ENCODE data around the gene PBX3. TPM values are rescaled to one million over a fixed set of nuclear protein-coding genes. Genes with fewer than 3 reads are reported as not detected.

PBX3 gene
- polyA plus RNA-seq, 1 donor (not counting 4 experiments of a cell fraction or from before 2014, with no cell fraction given): 26.3 TPM

DNA sequence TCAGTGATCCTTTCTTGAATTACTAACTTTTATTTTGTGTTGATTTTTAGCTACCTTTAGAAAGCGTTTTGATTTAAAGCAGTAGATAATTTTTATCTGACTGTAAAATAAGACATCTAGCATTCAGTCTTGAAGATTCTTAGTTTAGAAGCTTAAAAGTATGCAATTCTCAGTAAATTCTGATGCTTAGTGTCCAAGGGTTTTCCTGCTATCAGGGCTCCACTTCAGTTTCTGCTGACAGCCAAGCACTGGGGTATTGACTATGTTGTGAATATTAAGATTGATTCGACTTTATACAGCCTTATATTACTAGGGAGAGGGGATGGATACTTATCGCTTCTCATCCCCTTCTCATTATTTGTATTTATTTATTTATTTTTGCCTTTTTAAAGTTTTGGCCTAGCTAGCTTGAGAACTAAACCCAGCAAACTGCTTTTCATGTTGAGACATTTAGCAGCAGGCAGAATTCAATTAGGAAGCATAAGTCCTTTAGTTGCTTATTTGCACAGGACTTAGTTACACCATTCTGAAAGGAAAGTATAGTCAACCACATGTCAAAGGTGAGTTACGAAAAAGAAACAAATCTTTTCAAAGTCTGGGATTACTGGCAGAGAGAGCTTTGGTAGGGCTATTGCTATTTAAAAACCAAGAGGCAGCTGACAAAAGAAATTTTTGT is 2.9 kb downstream of the PBX3 start:
- Histone ChIP-seq H3K4me2 (ENCODE audit: control insufficient read depth, extremely low read depth, insufficient read depth, low read depth, low read length) (peak overlapping the region; percentile 100), H3K79me2 (ENCODE audit: control insufficient read depth, insufficient read depth, low read length) (peaks cover 61% of the 10 kb centered on the region), H3K4me1 (ENCODE audit: control insufficient read depth, extremely low read depth, insufficient read depth, low read length) (peaks cover 40% of the 10 kb centered on the region), H2AFZ (ENCODE audit: control insufficient read depth, low read length) (no peak overlapping the region), H4K20me1 (ENCODE audit: control insufficient read depth, extremely low read depth, insufficient read depth, low read length) (no peaks in the 10 kb centered on the region), H3K9ac (ENCODE audit: control insufficient read depth, extremely low read depth, insufficient read depth, low read length) (peak overlapping the region; percentile 90), H3K27me3 (ENCODE audit: control insufficient read depth, extremely low read depth, insufficient read depth, low read length) (no peaks in the 10 kb centered on the region), H3K36me3 (ENCODE audit: control insufficient read depth in 2 of 2, extremely low read depth in 1 of 2, insufficient read depth in 2 of 2, low read length in 2 of 2) (peaks cover 0 to 3% of the 10 kb centered on the region in 2 experiments), H3K4me3 (ENCODE audit: control insufficient read depth in 2 of 3, extremely low read depth in 1 of 3, insufficient read depth in 2 of 3, low read depth in 1 of 3, low read length in 3 of 3) (peak overlapping the region; percentile 18 to 96 (median 95)), H3K9me1 (ENCODE audit: control insufficient read depth, extremely low read depth, insufficient read depth, low read length) (no peaks in the 10 kb centered on the region), H3K27ac (ENCODE audit: control insufficient read depth, insufficient read depth, low read length) (peak overlapping the region; percentile 86), H3K9me3 (ENCODE audit: control insufficient read depth, low read depth, low read length) (no peaks in the 10 kb centered on the region)
- no peak for DNase-seq (ENCODE audit: low read depth, low spot score)
- dilution Hi-C loops (cut with MboI; ENCODE audit: extremely low pct_ligation_motif_present, low sequenced_read_pairs): no loop called here
- TF ChIP-seq, protein P1, sequence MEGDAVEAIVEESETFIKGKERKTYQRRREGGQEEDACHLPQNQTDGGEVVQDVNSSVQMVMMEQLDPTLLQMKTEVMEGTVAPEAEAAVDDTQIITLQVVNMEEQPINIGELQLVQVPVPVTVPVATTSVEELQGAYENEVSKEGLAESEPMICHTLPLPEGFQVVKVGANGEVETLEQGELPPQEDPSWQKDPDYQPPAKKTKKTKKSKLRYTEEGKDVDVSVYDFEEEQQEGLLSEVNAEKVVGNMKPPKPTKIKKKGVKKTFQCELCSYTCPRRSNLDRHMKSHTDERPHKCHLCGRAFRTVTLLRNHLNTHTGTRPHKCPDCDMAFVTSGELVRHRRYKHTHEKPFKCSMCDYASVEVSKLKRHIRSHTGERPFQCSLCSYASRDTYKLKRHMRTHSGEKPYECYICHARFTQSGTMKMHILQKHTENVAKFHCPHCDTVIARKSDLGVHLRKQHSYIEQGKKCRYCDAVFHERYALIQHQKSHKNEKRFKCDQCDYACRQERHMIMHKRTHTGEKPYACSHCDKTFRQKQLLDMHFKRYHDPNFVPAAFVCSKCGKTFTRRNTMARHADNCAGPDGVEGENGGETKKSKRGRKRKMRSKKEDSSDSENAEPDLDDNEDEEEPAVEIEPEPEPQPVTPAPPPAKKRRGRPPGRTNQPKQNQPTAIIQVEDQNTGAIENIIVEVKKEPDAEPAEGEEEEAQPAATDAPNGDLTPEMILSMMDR (optimal IDR thresholded peaks at IDR 0.05 in 1 of 3, IDR thresholded peaks at IDR 0.05 in 1 of 3, conservative IDR thresholded peaks at IDR 0.05 in 1 of 3; ENCODE audit: extremely low read depth in 1 of 3, insufficient read depth in 2 of 3, low read length in 3 of 3): no peak
- no peak for TF ChIP-seq EZH2 (IDR thresholded peaks at IDR 0.05; ENCODE audit: low read length)
- no peak for FAIRE-seq

DNA sequence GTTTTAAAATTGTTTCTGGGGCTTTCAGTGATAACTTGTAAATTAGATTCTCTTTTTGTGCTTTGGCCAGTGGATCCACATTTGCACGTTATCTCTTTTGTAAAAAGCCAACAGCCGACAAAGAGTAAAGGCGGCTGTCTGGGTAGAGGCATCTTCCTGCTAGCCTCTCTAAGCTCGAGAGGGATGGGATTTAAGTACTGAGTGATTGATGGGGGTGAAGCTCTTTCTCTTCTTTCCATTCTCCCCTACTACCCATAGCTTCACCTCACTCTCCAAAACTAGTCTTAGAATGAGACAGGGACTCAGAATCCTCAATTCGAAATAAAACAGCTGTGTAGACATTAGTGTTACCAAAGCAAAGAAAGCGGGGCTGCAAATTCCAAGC is 3.4 kb downstream of the PBX3 start:
- peak overlapping the region; percentile 18 to 96 (median 95) for H3K4me3 ChIP-seq (ENCODE audit: control insufficient read depth in 2 of 3, extremely low read depth in 1 of 3, insufficient read depth in 2 of 3, low read depth in 1 of 3, low read length in 3 of 3)
- H3K36me3 ChIP-seq (ENCODE audit: control insufficient read depth in 2 of 2, extremely low read depth in 1 of 2, insufficient read depth in 2 of 2, low read length in 2 of 2): peaks cover 0 to 3% of the 10 kb centered on the region in 2 experiments
- no peaks in the 10 kb centered on the region for H3K27me3 ChIP-seq (ENCODE audit: control insufficient read depth, extremely low read depth, insufficient read depth, low read length)
- no peak overlapping the region for H2AFZ ChIP-seq (ENCODE audit: control insufficient read depth, low read length)
- DNase-seq (ENCODE audit: low read depth, low spot score) (no peak), FAIRE-seq (peak; percentile 53)
- H3K4me2 ChIP-seq (ENCODE audit: control insufficient read depth, extremely low read depth, insufficient read depth, low read depth, low read length): peak overlapping the region; percentile 100
- no peaks in the 10 kb centered on the region for H3K9me3 ChIP-seq (ENCODE audit: control insufficient read depth, low read depth, low read length)
- no peaks in the 10 kb centered on the region for H4K20me1 ChIP-seq (ENCODE audit: control insufficient read depth, extremely low read depth, insufficient read depth, low read length)
- TF ChIP-seq, protein P1 (optimal IDR thresholded peaks at IDR 0.05 in 1 of 3, IDR thresholded peaks at IDR 0.05 in 1 of 3, conservative IDR thresholded peaks at IDR 0.05 in 1 of 3; ENCODE audit: extremely low read depth in 1 of 3, insufficient read depth in 2 of 3, low read length in 3 of 3): no peak
- no peak for TF ChIP-seq EZH2 (IDR thresholded peaks at IDR 0.05; ENCODE audit: low read length)
- peak overlapping the region; percentile 90 for H3K9ac ChIP-seq (ENCODE audit: control insufficient read depth, extremely low read depth, insufficient read depth, low read length)
- dilution Hi-C loops (cut with MboI; ENCODE audit: extremely low pct_ligation_motif_present, low sequenced_read_pairs): no loop called here
- peaks cover 65% of the 10 kb centered on the region for H3K79me2 ChIP-seq (ENCODE audit: control insufficient read depth, insufficient read depth, low read length)
- H3K9me1 ChIP-seq (ENCODE audit: control insufficient read depth, extremely low read depth, insufficient read depth, low read length): no peaks in the 10 kb centered on the region
- peaks cover 37% of the 10 kb centered on the region for H3K4me1 ChIP-seq (ENCODE audit: control insufficient read depth, extremely low read depth, insufficient read depth, low read length)
- H3K27ac ChIP-seq (ENCODE audit: control insufficient read depth, insufficient read depth, low read length): peak overlapping the region; percentile 86
